Upper lobe of right lung (tissue), 1 donor: ENCODE data around the gene CLDN2. TPM values are rescaled to one million over a fixed set of nuclear protein-coding genes. Genes with fewer than 3 reads are reported as not detected.
"Not testable (repeated sequence)": the region's sequence is repeated elsewhere in the genome, so short reads cannot be mapped to it uniquely, and the experiment has no call there.

Source experiments
- ATAC-seq: fragments of 200-7000 bp; cut with Tn5 transposase; one replicate; pipeline ENCODE4 v1.9.1; 2020; ENCODE audit warnings: mild to moderate bottlenecking, moderate library complexity
- DNase-seq: peaks from one replicate; pipeline ENCODE4 v3.0.0-alpha.2; 2020
- H3K27ac ChIP-seq: fragments of 200-600 bp; one replicate; pipeline ENCODE4 v1.8.0; 2022
- H3K27me3 ChIP-seq: fragments of 200-600 bp; one replicate; pipeline ENCODE4 v1.8.0; 2022; ENCODE audit warnings: mild to moderate bottlenecking
- H3K36me3 ChIP-seq: fragments of 200-600 bp; one replicate; pipeline ENCODE4 v1.8.0; 2022
- H3K4me1 ChIP-seq: fragments of 200-600 bp; one replicate; pipeline ENCODE4 v1.8.0; 2022
- H3K4me3 ChIP-seq: fragments of 200-600 bp; one replicate; pipeline ENCODE4 v1.8.0; 2022; ENCODE audit warnings: mild to moderate bottlenecking
- H3K9me3 ChIP-seq: fragments of 200-600 bp; one replicate; pipeline ENCODE4 v1.8.0; 2022
- intact Hi-C: fragments of 100-400 bp; cut with DNase I; formaldehyde crosslinking; loops from one replicate; pipeline ENCODE4 v1.11.0; 2022
- total RNA-seq: library from RNA; stranded (reverse); fragmentation: NEBNext Ultra II Directional; extraction: Animal tissue kit (Norgen Biotek cat#: 25700); gene quantifications from one replicate; pipeline ENCODE4 v1.2.1, GENCODE V29; 2021
- TF ChIP-seq, protein P1 (sequence below): fragments of 200-600 bp; IDR thresholded peaks from one replicate; pipeline ENCODE4 v1.8.0; 2022; ENCODE audit warnings: antibody characterized with exemption
- donor health status: DM: no; HTN: yes; CAD: no; lungs with severe emphysema.

CLDN2 gene
- total RNA-seq, 1 donor from 2014 or later = 0.61 TPM

GRCh38 chrX:106959901-106960300 is 39.7 kb downstream of the CLDN2 start:
- H3K4me1 ChIP-seq = no peaks in the 10 kb centered on the region
- no peaks in the 10 kb centered on the region for H3K27me3 ChIP-seq
- ATAC-seq (peak; percentile 44), DNase-seq (no peak)
- no peak overlapping the region for H3K4me3 ChIP-seq
- TF ChIP-seq, protein P1, sequence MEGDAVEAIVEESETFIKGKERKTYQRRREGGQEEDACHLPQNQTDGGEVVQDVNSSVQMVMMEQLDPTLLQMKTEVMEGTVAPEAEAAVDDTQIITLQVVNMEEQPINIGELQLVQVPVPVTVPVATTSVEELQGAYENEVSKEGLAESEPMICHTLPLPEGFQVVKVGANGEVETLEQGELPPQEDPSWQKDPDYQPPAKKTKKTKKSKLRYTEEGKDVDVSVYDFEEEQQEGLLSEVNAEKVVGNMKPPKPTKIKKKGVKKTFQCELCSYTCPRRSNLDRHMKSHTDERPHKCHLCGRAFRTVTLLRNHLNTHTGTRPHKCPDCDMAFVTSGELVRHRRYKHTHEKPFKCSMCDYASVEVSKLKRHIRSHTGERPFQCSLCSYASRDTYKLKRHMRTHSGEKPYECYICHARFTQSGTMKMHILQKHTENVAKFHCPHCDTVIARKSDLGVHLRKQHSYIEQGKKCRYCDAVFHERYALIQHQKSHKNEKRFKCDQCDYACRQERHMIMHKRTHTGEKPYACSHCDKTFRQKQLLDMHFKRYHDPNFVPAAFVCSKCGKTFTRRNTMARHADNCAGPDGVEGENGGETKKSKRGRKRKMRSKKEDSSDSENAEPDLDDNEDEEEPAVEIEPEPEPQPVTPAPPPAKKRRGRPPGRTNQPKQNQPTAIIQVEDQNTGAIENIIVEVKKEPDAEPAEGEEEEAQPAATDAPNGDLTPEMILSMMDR = no peak
- no peak overlapping the region for H3K27ac ChIP-seq
- H3K36me3 ChIP-seq = no peaks in the 10 kb centered on the region
- H3K9me3 ChIP-seq = no peaks in the 10 kb centered on the region
- intact Hi-C loops = loop anchor here (10.0 kb wide), 1 partner anchor 65 kb away; no protein-coding TSS in a partner anchor

DNA sequence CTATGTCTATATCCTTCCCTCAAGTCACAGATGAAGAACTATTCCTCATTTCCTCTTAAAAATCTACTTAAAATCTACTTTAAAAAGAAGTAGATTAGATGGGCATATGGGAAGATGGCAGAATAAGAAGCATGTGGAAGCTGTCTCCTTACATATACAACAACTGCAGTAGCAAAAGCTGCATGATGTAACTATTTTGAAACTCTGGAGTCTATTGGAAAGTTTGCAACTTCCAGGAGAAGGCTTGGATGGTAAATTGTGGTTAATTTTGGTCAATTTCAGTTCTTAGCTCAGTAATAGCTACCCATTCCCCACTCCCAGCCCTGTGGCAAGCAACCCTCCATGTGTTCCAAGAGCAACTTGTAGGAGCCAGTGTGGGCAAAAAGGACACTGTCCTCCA is 42.9 kb downstream of the CLDN2 start:
- ATAC-seq = no peak
- no peaks in the 10 kb centered on the region for H3K9me3 ChIP-seq
- no peaks in the 10 kb centered on the region for H3K4me1 ChIP-seq
- intact Hi-C loops = no loop called here
- DNase-seq = no peak
- TF ChIP-seq, protein P1 = no peak
- H3K4me3 ChIP-seq = no peak overlapping the region
- no peaks in the 10 kb centered on the region for H3K27me3 ChIP-seq
- H3K27ac ChIP-seq = no peak overlapping the region
- no peaks in the 10 kb centered on the region for H3K36me3 ChIP-seq

GRCh38 chrX:106964290-106964689 is 44.1 kb downstream of the CLDN2 start:
- DNase-seq (no peak), ATAC-seq (no peak)
- Histone ChIP-seq H3K27ac (no peak overlapping the region), H3K27me3 (no peaks in the 10 kb centered on the region), H3K4me3 (no peak overlapping the region), H3K9me3 (no peaks in the 10 kb centered on the region), H3K4me1 (no peaks in the 10 kb centered on the region), H3K36me3 (no peaks in the 10 kb centered on the region)
- TF ChIP-seq, protein P1 = no peak
- intact Hi-C loops = no loop called here

DNA sequence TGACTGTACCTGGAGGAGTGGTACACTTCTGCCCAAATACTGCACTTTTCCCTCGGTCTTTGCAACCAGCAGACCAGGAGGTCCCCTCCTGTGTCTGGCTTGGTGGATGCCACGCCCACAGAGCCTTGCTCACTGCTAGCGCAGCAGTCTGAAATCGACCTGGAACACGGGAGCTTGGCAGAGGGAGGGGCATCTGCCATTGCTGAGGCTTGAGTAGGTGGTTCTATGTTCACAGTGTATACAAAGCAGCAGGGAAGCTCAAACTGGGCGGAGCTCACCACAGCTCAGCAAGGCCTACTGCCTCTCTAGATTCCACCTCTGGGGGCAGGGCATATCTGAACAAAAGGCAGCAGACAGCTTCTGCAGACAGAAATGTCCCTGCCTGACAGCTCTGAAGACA is 46.3 kb downstream of the CLDN2 start:
- peak; percentile 51 for ATAC-seq
- H3K4me1 ChIP-seq, intact Hi-C loops, H3K27me3 ChIP-seq, H3K9me3 ChIP-seq, H3K4me3 ChIP-seq, H3K36me3 ChIP-seq, H3K27ac ChIP-seq: not testable (repeated sequence)
- DNase-seq = peak; percentile 63

DNA sequence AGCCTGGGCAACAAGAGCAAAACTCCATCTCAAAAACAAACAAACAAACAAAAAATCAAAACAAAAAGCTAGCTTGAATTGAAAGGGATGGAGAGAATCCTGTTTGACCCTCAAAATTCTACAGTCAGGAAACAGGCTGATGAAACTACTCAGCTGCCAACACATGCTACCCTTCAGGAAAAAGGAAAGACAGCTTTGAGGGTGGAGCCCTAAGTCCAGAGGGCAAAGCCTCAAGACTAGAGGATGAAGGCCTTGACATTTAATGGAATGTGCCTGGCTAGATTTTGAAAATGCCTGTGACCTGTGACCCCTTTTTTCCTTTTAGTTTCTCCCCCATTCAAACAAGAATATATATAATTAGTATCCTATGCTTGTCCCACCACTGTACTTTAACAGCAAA is 52.7 kb downstream of the CLDN2 start:
- DNase-seq = no peak
- TF ChIP-seq, protein P1 = no peak
- Histone ChIP-seq H3K27me3 (no peaks in the 10 kb centered on the region), H3K4me1 (no peaks in the 10 kb centered on the region), H3K9me3 (no peaks in the 10 kb centered on the region), H3K27ac (no peak overlapping the region), H3K4me3 (no peak overlapping the region), H3K36me3 (no peaks in the 10 kb centered on the region)
- intact Hi-C loops = no loop called here
- no peak for ATAC-seq

- Histone ChIP-seq H3K4me3 (no peak overlapping the region), H3K36me3 (no peaks in the 10 kb centered on the region), H3K27ac (no peak overlapping the region), H3K4me1 (no peaks in the 10 kb centered on the region), H3K9me3 (no peaks in the 10 kb centered on the region), H3K27me3 (no peaks in the 10 kb centered on the region)
- TF ChIP-seq, protein P1 = no peak
- DNase-seq (no peak), ATAC-seq (no peak)
- intact Hi-C loops = no loop called here
Observed at GRCh38 chrX:106973433-106974149, 53.4 kb downstream of the CLDN2 start.
